Measurements from ENCODE around the gene PNPO.

DNA sequence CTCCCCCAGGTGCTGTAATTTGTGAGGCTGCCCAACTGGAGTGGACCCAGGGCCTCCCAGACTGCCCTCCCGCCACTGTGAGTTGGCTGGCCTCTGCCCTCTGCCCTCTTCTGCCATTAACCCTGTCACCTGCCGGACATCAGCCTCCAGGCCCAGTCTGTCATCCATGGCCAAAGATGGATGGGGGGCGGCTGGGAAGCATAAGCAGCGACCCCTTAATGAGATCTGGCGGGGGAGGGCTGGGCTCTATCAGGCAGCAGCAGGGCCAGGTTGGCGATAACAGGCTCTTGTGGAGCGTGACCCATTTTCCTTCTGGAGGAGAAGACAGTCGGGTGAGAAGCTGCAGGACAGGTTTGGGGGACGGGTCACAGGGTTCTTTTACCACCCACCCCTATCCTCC is 54.8 kb downstream of the PNPO start:
- TF ChIP-seq EZH2 (IDR thresholded peaks at IDR 0.05; ENCODE audit: insufficient read depth, poor library complexity, severe bottlenecking) (no peak), EZH2phosphoT487 (IDR thresholded peaks at IDR 0.05; ENCODE audit: insufficient read depth, low read depth) (no peak)
